ENCODE data around the gene IMMP2L. TPM values are rescaled to one million over a fixed set of nuclear protein-coding genes. Genes with fewer than 3 reads are reported as not detected.

IMMP2L gene
- total RNA-seq, 4 donors from 2014 or later = 2.6 to 69.1 (median 34.7) TPM

DNA sequence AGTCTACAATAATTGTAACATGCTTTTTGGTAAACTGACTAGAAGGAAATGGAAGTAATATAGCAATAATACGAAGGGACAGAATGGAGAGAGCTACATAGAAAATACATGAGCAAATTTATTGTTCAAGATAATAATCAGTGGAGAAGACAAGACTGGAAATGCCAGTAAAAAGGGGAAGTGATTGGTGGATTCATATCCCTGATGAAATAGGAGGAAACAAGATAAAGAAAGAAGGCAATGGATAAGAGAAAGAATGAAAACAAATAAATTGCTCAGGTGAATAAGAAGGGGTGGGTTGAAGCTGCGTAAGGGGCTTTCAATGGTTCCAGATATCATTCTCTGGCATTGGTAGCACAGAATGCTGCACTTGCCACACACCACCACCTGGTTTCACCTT, 335.5 kb downstream of the IMMP2L start:
- intact Hi-C loops (cut with DNase I; ENCODE audit: low total_unique reads) = no loop called here
- Histone ChIP-seq H3K27ac (no peak overlapping the region), H3K36me3 (no peaks in the 10 kb centered on the region), H3K9me3 (no peaks in the 10 kb centered on the region), H3K27me3 (no peaks in the 10 kb centered on the region), H3K4me3 (no peak overlapping the region), H3K4me1 (no peaks in the 10 kb centered on the region)
- DNase-seq = no peak
- TF ChIP-seq, protein P1, sequence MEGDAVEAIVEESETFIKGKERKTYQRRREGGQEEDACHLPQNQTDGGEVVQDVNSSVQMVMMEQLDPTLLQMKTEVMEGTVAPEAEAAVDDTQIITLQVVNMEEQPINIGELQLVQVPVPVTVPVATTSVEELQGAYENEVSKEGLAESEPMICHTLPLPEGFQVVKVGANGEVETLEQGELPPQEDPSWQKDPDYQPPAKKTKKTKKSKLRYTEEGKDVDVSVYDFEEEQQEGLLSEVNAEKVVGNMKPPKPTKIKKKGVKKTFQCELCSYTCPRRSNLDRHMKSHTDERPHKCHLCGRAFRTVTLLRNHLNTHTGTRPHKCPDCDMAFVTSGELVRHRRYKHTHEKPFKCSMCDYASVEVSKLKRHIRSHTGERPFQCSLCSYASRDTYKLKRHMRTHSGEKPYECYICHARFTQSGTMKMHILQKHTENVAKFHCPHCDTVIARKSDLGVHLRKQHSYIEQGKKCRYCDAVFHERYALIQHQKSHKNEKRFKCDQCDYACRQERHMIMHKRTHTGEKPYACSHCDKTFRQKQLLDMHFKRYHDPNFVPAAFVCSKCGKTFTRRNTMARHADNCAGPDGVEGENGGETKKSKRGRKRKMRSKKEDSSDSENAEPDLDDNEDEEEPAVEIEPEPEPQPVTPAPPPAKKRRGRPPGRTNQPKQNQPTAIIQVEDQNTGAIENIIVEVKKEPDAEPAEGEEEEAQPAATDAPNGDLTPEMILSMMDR (IDR thresholded peaks at IDR 0.05) = no peak
- no peak for TF ChIP-seq POLR2A (IDR thresholded peaks at IDR 0.05)

DNA sequence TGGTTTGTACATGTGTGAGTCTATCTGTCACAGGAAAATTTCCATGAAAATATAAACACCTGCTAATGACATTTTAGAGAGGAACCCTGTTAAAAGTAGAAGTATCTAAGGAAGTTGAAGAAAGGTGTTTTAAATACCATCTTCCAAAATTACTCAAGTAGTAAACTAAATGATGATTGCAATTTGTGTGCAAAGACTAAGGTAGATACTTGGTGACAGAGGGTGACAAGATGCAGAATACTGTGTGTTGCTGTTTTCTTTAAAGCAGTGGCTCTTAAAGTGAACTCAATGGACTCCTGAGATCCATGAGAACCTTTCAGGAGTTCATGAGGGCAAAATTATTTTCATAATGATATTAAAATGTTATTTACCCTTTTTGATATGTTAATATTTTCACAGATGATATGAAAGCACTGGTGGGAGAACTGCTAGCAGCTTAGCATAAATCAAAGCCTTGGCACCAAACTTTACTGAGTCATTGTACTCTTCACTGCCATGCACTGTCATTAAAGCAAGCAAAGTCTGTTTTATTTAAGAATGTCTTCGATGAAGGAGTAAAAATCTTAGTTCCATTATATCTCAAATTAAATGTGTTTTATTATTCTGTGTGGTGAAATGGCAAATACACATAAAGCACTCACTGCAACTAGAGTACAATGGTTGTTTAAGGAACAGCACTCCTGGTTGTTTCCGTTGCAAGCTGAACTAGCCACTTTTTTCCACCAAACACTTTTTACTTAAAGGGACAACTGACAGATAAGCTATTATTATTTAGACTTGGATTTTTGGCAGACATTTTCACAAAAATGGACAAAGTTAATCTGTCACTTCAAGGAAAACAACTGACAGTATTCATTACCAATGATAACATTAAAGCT, 337.7 kb downstream of the IMMP2L start:
- H3K4me3 ChIP-seq = no peak overlapping the region
- TF ChIP-seq, protein P1 (IDR thresholded peaks at IDR 0.05) = no peak
- no peak for TF ChIP-seq POLR2A (IDR thresholded peaks at IDR 0.05)
- H3K36me3 ChIP-seq = no peaks in the 10 kb centered on the region
- H3K27me3 ChIP-seq = no peaks in the 10 kb centered on the region
- no peak for DNase-seq
- H3K4me1 ChIP-seq = no peaks in the 10 kb centered on the region
- intact Hi-C loops (cut with DNase I; ENCODE audit: low total_unique reads) = no loop called here
- H3K27ac ChIP-seq = no peak overlapping the region
- no peaks in the 10 kb centered on the region for H3K9me3 ChIP-seq

DNA sequence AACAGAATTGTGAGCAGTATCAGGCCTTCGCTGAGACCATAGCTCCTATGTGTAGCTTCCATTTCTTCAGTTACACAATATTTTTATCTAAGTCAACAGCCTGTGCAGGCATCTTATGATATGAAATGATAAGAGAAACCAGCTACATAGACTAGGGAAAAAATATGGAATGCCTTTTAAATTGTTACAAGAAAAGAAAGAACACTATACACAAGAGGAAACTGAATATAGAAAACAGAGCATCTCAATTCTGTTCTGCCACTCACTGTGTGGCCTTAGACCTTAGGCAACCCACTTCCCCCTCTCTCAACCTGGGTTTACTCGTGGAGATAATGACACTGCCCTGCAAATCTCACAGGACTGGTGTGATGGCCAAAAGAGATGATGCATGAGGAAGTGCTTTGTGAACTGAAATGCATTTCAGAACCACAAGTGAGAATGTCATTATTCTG, 338.5 kb downstream of the IMMP2L start:
- Histone ChIP-seq H3K4me3 (no peak overlapping the region), H3K27me3 (no peaks in the 10 kb centered on the region), H3K9me3 (no peaks in the 10 kb centered on the region), H3K36me3 (no peaks in the 10 kb centered on the region), H3K4me1 (no peaks in the 10 kb centered on the region), H3K27ac (no peak overlapping the region)
- DNase-seq = no peak
- TF ChIP-seq, protein P1 (IDR thresholded peaks at IDR 0.05) = no peak
- no peak for TF ChIP-seq POLR2A (IDR thresholded peaks at IDR 0.05)
- intact Hi-C loops (cut with DNase I; ENCODE audit: low total_unique reads) = no loop called here

DNA sequence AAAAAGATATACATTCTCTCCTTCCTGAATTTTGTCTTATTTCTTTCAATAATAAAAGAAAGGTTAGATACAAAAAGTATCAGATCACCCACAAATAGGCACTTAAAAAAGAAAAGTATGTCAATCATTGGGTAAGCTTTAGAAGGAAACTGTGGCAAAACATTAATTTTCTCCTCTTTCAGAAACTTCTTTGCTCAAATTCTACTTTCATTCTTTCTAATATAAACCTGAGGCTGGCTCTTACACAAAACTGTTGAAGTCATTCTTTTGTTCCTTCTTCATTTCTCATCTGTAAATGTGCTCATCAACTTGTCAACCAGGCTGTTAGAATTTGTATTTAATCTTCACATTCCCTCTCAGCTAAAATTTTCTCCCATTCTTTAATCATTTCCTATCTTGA, 346.7 kb downstream of the IMMP2L start:
- H3K27me3 ChIP-seq = no peaks in the 10 kb centered on the region
- TF ChIP-seq, protein P1 (IDR thresholded peaks at IDR 0.05) = no peak
- no peak for TF ChIP-seq POLR2A (IDR thresholded peaks at IDR 0.05)
- H3K9me3 ChIP-seq = no peaks in the 10 kb centered on the region
- no peaks in the 10 kb centered on the region for H3K36me3 ChIP-seq
- H3K4me1 ChIP-seq = no peaks in the 10 kb centered on the region
- H3K27ac ChIP-seq = no peak overlapping the region
- intact Hi-C loops (cut with DNase I; ENCODE audit: low total_unique reads) = no loop called here
- DNase-seq = no peak
- no peak overlapping the region for H3K4me3 ChIP-seq

DNA sequence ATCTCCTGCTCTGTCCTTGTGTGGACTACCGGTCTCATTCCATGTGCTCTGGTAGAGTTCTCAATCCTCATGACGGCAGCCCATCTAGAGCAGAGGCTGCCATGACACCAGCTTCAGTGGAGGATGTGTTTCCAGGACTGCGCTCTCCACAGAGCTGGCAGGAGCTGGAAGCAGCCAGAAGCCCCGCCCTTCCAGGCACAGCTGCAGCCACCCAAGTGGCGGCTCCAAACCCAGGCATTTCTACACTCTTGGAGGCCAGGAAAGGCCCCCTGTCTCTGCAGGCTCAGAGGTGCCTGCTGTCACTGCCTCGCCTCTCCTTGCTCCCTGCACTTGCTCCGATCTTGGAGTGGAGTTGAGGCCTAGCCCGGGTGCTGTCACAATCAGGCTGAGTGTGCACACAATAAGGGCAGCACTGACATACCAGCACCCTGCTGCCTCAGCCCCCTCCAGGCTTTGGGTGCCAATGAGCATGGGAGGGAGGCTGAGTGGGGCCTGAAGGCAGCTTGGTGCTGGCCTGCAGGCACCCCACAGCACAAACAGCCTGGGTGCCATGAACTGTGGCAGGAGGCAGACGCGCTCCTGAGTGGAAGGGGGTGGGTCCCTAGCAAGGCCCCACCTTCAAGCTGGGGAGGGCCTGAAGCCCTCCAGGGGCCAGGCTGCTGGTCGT, 349.3 kb downstream of the IMMP2L start:
- no peak for TF ChIP-seq POLR2A (IDR thresholded peaks at IDR 0.05)
- TF ChIP-seq, protein P1 (IDR thresholded peaks at IDR 0.05) = no peak
- no peak for DNase-seq
- H3K36me3 ChIP-seq = no peaks in the 10 kb centered on the region
- H3K4me3 ChIP-seq = no peak overlapping the region
- no peaks in the 10 kb centered on the region for H3K4me1 ChIP-seq
- H3K27ac ChIP-seq = no peak overlapping the region
- intact Hi-C loops (cut with DNase I; ENCODE audit: low total_unique reads) = no loop called here
- H3K9me3 ChIP-seq = no peaks in the 10 kb centered on the region
- H3K27me3 ChIP-seq = no peaks in the 10 kb centered on the region

All from uterus (tissue), 4 donors.